KBM-7 (cell line): Measurements from ENCODE around the gene CIRBP.

Source experiments
- DNase-seq: peaks from one replicate; pipeline ENCODE4 v3.0.0-alpha.2; 2015
- in situ Hi-C: fragments of 300-500 bp; cut with MboI; formaldehyde crosslinking; loops from 2 replicates; pipeline ENCODE4 v1.14.3; 2020; ENCODE audit warnings: low sequenced_read_pairs, low pct_unique_long_range_greater_than_20kb, mixed read lengths

The CIRBP gene

GRCh38 chr19:1263188-1263587 lies 5.9 kb upstream of the CIRBP start:
- in situ Hi-C loops: no loop called here

DNA sequence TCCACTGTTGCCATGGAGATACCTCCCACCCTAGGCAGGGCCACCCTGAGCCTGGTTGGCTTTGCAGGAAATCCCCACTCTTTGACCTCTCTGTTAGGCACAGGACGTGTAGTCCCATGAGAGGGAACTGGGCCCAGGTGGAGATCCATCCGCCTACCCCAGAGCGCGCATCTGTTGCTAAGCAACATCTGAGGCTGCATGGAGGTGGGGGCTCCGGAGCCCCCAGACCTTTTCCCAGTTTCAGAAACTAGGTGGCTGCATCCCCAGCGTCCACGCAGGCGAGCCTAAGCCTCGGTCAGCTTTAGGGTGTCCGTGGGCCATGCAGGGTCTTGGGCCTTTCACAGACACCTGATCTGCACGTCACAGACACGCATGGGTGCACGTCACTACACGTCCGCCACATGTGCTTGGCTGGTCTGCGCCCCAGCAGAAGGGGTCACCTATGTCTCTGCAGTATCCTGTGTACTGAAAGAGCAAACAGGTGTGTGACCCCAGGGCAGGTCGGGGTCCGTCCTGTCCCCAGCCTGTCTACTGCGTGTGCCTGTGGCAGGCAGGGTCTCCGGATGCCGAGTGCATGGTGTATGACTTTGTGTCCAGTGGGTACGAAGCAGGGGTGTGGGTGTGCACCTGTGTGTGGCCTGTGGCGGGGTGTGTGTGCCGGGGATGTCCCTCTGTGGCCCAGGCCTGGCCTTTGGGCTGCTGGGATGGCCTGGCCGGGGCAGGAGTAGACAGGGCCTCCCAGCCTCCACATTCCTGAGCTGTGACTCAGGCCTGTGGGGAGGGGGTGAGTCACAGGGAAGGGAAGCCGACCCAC lies 4.1 kb upstream of the CIRBP start:
- no peak for DNase-seq
- in situ Hi-C loops: no loop called here

More at GRCh38 chr19:1263188-1263587, 5.9 kb upstream of the CIRBP start:
- no peak for DNase-seq

DNA sequence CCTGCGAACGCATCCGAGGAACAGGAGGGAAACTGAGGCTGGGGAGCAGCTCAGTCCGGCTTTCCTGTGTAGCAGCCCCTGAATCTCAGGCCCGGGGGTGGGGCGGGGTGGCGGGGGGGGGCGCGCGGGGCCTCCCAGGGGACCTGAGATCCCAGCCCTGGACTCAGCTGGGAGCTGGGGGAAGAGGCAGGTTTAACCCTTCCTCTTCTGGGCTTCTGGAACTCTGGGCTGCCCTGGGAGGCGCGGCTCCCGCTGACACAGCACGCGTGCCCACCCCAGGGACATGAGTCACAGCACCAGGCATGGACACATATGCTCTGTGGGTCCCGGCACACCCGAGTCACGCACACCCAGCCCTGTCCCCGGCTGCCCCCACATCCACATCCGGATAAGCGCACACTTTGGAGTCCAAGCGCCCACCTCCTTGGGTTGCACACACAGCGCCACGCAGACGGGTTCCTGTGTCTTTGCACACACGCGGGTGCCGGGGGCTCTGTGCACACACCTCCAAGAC lies 3.5 kb upstream of the CIRBP start:
- peak; percentile 57 for DNase-seq
- in situ Hi-C loops: no loop called here

DNA sequence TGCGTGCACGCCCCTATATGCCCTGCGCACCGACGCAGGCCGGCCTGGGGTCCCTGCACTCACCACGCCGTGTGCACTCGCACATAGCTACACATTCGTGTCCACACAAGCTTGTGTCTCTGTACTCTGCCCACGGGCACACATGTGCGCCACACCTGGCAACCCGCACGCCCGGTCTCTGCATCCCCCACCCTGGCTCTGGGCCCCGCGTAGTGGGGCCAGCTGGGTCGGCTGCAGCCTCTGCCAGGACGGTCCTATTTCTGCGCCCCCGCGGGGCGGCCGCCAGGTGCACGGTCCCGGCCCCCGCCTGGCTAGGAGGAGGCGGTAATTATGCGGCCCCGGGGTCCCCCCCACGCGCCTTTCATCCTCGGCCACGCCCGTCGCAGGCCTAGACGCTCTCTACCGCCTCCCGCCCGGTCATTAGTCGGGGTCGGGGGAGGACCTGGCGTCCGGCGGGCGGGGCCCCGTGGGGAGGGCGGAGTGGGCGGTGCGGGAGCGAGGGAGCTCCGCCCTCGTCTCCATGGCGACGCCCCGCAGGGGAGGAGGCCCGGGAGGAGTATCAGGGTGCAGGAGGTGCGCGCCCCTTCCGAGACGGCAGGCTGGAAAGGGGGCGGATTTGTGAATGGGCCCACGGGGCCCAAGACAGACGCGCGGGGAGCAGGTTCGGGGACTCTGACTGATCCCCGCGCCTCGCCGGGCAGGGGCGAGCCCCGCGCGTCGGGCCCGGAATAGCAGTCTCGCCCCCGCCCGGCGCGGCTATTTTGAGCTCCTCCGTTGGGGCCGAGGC lies 2.8 kb upstream of the CIRBP start:
- in situ Hi-C loops: no loop called here

GRCh38 chr19:1266916-1267476 lies 2.1 kb upstream of the CIRBP start:
- in situ Hi-C loops: no loop called here
- DNase-seq: no peak

More for the DNA sequence above, 2.8 kb upstream of the CIRBP start:
- peak; percentile 87 for DNase-seq

DNA sequence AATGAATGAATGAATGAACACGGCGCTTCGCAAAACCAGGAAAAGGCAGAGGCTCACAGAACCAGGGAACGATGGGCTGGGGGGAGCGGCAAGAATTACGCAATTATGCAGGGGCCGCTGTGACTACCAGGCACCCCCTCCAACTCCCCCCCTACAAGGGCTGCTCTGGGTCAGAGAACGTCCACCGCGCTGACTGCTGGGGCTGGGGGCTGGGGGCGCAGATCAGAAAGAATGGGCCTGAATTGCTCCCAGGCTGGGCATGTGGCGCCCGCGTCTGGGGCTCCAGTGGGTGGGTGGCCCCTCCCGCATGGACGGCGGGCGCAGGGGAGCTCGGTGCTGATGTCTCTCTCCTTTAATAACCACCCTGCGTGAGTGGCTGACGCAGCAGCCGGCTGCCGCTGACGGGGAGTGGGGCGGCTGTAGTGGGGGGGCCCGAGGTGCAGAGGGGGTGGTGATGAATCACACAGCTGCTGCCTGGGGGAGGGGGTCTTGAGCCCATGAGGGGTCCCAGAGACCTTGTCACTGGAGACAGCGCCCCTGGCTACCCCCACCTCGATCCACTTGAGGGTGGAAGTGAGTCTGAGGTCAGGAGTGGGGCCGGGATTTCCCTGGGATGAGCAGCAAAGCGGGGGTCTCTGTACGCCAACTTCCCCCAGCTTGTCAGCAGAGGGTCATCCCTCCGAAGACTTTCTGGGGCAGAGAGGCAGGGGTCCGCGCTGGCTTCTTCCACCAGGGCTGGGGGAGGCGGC lies 1.5 kb upstream of the CIRBP start:
- DNase-seq: no peak
- in situ Hi-C loops: no loop called here

DNA sequence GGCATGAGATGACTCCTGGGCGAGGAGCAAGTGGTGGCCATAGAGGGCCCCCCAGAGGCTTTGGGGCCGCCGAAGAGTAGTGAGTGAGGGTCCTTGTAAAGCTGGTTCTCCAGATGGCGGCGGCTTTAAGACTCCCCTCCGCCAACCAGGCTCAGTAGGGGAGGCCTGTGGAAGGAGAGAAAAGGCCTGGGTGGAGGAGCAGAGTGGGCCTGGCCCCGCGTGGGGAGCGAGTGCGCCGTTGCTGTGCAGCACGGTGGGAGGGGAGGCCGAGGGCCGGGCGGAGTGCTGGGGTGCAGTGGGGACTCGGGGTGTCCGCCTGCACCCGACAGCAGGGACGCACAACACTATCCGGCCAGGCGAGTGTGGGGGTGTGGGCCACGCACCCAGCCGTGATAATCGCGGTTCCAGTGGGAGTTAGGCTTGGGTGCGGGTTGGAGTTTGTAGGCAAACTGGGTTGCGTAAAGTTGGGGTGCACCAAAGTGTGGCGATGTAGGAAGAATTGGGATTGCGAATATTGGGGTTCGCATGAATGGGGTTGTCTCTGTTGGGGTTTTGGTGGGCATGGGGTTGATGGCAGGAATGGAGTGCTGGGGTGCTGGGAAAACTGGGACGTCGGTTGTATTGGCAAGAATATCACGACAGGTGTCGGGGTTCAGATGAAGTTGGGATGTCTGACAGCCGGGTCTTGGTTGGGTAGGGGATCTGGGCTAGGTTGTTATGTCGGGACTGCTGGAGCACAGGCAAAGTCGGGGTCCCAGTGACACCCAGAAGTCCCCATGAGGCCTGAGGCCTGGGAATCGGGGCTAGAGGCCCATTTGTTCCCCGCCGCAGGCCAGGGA lies 687 bp upstream of the CIRBP start:
- in situ Hi-C loops: no loop called here
- no peak for DNase-seq

DNA sequence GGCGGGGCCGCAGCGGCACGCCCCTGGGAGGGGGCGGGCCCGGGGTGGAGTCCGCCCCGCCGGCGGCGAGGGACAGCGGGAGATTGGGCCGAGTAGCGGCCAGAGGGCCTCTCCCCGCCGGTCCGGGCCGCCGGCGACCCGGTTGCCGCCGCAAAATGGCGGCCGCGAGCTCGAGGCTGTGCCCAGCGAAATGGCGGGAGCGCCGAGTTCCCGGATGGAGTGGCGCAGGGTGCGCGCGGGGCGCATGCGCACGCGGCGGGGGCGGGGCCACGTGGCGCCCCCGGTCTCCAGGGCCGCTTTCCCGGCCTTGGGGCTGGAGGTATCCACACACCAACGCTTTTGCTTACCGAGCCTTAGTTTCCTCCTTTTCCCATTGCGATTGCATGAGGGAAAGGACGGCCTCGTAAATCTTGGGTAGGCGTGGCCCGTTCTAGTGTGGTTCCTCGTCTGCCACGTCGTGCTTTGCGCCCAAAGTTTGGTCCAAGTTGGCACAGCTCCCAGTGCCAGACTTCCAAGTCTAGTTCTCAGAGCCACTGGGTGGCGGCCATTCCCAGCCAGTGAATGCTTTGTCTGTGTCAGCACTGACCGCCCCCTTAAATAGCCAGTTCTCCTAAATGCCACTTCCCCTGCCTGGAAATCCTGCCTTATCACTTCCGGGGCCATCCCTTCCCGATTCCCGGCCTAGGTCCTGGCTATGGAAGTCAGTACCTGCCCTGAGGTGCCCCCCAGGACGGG lies 513 bp downstream of the CIRBP start:
- peak; percentile 76 for DNase-seq
- in situ Hi-C loops: no loop called here

- in situ Hi-C loops: no loop called here
Measured at GRCh38 chr19:1270213-1270853, 1.2 kb downstream of the CIRBP start.

DNA sequence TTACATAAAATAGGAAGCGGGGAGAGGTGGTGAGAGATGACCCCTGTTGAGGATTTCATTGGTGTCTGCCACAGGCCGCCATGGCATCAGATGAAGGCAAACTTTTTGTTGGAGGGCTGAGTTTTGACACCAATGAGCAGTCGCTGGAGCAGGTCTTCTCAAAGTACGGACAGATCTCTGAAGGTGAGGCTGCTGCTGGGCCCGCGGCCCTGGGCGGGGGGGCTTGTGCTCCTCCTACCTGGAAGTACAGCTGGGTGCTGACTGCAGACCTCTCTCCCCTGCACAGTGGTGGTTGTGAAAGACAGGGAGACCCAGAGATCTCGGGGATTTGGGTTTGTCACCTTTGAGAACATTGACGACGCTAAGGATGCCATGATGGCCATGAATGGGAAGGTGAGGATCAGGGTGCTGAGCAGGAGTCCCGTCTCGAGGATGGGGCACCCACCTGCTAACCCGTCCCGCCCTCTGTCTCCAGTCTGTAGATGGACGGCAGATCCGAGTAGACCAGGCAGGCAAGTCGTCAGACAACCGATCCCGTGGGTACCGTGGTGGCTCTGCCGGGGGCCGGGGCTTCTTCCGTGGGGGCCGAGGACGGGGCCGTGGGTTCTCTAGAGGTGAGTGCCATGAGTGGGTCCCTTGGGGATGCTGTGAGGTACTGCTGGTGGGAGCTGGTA lies 1.9 kb downstream of the CIRBP start:
- in situ Hi-C loops: no loop called here
- no peak for DNase-seq

More at GRCh38 chr19:1270213-1270853, 1.2 kb downstream of the CIRBP start:
- no peak for DNase-seq

DNA sequence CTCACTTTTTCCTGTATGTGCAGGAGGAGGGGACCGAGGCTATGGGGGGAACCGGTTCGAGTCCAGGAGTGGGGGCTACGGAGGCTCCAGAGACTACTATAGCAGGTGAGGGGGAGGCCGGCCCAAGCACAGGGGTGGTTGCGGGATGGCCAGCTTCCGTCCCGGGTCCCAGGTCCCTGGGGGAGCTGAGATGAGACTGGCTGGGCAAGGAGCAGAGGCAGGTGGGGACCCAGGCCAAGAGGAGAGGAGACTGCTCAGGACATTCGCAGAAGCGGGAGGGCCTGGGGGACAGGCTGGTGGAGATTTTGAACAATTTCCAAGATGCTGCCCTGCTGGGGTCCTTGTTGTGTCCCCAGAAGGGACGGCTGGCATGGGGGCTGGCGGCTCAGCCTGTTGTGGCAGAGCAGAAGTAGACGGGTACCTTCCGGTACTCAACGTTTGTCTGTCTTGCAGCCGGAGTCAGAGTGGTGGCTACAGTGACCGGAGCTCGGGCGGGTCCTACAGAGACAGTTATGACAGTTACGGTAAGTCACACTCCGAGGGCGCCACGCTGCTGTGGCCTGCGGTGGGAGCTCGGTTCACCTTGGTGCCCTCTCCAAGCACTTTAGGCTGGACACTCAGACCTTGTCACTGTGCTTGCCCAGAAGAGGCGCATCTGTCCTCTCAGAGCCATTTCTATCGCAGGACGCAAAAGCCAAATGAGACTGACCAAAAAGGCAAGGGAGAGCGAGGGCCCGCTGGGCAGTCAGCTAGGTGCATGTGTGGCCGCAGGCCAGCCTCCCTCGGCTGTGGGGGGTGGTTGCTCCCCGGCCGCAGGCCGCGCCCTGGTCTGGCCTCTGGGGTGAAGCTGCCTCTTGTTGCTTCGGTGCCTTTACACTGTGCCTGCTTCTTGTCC lies 2.6 kb downstream of the CIRBP start:
- DNase-seq: no peak
- in situ Hi-C loops: no loop called here

DNA sequence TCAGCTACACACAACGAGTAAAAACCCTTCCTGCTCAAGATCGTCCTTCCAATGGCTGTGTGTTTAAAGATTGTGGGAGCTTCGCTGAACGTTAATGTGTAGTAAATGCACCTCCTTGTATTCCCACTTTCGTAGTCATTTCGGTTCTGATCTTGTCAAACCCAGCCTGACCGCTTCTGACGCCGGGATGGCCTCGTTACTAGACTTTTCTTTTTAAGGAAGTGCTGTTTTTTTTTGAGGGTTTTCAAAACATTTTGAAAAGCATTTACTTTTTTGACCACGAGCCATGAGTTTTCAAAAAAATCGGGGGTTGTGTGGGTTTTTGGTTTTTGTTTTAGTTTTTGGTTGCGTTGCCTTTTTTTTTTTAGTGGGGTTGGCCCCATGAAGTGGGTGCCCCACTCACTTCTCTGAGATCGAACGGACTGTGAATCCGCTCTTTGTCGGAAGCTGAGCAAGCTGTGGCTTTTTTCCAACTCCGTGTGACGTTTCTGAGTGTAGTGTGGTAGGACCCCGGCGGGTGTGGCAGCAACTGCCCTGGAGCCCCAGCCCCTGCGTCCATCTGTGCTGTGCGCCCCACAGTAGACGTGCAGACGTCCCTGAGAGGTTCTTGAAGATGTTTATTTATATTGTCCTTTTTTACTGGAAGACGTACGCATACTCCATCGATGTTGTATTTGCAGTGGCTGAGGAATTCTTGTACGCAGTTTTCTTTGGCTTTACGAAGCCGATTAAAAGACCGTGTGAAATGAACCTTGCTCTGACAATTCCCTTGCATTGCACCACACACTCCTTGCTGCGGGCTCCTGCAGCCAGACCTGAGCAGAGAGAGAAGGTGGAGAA lies 3.5 kb downstream of the CIRBP start:
- DNase-seq: no peak
- in situ Hi-C loops: no loop called here

- in situ Hi-C loops: no loop called here
- no peak for DNase-seq
Measured at GRCh38 chr19:1273263-1274041, 4.3 kb downstream of the CIRBP start.

- in situ Hi-C loops: no loop called here
- no peak for DNase-seq
Measured at GRCh38 chr19:1274081-1274851, 5.1 kb downstream of the CIRBP start.
